Dermis microvascular lymphatic vessel endothelial cell (primary cell): ENCODE measurements around the gene SRMS. TPM values are rescaled to one million over a fixed set of nuclear protein-coding genes. Genes with fewer than 3 reads are reported as not detected.
"Not testable (repeated sequence)": the region's sequence is repeated elsewhere in the genome, so short reads cannot be mapped to it uniquely, and the experiment has no call there.

ENCODE experiments used
- DNase-seq, 2 donors: peaks; one replicate each; pipeline versions ENCODE4 v3.0.0 to v3.0.0-alpha.2; 2010; ENCODE audit warnings: low read depth in 2 of 2
- total RNA-seq: library from RNA; depleted of rRNA; stranded (reverse); fragments of >200 nt; gene quantifications from 2 replicates; pipeline ENCODE4 v1.2.1, GENCODE V29; 2014

Gene SRMS
- total RNA-seq, 1 donor from 2014 or later, result not detected

DNA sequence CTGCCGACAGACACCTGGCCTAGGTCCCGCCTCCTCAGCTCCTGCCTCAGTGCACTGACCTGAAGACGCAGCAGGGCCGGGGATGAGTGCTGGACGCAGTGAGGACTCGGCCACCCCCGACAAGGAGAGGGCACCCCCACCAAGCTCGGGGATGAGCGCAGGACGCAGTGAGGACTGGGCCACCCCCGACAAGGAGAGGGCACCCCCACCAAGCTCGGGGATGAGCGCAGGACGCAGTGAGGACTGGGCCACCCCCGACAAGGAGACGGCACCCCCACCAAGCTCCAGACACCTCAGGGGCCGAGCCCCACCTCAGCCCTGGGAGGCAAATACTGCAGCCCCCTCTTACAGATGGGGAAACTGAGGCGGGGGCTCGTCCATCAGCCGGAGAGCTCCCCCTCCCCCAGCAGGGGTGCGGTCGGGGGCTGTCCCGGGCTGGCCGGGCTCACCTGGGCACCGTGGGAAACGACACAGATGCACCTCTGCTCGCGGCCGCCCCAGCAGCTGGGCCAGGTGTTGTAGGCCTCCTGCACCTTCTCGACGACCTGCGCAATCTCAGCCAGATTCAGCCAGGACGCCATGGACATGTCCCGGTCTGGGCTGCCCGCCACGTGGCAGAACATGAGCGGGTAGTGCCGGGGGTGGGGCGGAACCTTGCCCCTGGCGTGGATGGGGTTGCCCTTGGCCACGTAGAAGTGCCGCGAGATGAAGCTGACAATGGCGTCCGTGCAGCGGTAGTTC lies 19.0 kb upstream of the SRMS start:
- DNase-seq, result no peak

GRCh38 chr20:63565699-63566335 lies 18.3 kb upstream of the SRMS start:
- DNase-seq, result no peak

DNA sequence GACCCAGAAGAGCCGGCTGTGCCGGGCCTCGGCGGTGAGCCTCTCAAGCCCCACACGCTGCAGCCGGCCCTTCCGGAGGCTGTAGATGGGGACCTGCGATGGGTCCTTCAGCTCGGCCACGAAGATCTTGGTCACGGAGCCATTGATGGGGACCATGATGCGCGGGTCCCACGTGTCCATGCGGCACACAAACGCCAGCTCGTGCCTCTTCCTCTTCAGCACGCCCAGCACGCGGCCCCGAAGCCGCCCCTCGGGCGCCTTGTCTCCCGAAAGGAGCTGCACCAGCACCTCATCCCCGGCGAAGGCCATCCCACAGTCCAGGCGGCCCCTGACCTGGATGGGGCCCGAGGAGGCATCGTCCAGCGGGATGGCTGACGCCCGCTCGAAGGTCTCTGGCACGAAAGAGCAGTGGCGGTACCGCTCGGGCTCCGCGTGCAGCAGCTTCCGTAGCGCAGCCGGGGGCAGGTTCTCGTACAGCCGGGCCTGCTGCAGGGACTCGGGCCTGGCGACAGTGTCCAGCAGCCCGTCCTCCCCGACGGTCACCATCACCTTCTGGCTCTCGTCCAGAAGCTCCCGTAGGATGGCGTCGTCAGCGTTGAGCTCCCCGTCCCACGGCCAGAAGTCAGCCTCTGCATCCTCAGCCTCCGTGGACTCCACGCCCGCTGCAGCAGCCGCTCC lies 17.6 kb upstream of the SRMS start:
- DNase-seq, result no peak

GRCh38 chr20:63564036-63564810 lies 16.7 kb upstream of the SRMS start:
- DNase-seq, result no peak

DNA sequence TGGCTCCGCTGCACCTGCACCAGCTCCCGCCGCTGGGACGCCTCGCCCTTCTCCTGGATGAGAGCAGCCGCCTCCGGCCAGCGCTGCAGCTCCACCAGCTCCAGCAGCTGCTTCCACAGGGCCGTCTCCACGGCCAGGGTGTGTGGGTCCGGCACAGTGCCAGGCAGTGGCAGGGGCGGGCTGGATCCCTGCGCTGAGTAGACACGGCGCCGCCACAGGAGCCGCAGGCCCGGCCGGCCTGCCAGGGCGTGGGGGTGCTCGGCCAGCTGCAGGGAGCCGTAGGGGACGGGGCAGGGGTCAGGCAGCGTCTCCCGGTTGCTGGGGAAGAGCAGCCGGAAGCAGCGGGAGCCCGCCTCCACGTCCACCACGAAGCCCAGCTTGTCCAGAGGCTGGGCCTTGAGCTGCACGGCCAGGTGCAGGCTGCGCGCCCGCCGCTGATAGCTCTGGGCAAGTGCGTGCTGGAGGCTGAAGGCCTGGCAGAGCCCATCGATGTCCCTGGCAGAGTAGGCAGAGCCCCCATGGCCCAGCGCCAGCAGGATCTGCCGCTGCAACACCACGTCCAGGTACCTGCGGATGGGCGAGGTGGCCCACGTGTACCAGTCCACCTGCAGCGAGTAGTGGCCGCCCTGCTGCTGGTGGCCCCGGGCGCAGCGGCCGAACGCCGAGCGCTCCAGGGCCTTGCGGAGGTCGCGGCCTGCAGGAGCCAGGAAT lies 15.8 kb upstream of the SRMS start:
- DNase-seq, result no peak

GRCh38 chr20:63562461-63563224 lies 15.1 kb upstream of the SRMS start:
- DNase-seq, result no peak

- DNase-seq, result no peak
These were observed 14.3 kb upstream of the SRMS start for GRCh38 chr20:63561624-63562396.

DNA sequence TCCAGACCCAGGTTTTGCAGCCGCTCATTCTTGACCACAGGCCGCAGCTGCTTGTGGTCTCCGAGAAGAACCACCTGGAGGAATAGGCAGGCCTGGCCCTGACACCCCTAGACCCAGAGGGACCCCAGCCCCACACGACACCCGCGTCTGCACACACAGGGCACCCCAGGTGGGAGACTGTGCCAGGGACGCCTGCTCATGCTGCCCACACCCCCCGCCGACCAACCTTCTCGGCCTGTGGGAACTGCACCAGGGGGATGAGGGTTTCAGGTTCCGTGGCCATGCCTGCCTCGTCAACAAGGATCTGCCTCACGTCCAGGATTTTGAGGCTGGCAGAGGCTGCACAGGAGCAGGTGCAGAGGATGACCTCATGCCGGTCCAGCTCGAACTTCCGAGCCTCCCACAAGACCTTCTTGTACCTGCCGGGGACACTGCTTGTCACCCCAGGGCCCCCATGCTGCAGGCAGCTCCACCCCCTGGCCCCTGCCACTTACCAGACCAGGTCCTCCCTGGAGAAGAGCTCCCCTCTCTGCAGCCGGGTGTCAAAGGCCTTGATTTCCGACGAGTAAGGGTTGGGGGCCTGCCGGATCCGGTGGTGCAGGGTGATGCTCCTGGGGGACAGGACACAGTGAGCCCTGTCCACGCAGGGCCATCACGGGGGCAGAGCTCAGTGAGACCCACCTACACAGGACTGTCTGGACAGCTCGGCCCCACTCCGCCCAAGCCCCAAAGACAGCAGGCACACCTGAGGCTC lies 13.5 kb upstream of the SRMS start:
- no peak for DNase-seq

DNA sequence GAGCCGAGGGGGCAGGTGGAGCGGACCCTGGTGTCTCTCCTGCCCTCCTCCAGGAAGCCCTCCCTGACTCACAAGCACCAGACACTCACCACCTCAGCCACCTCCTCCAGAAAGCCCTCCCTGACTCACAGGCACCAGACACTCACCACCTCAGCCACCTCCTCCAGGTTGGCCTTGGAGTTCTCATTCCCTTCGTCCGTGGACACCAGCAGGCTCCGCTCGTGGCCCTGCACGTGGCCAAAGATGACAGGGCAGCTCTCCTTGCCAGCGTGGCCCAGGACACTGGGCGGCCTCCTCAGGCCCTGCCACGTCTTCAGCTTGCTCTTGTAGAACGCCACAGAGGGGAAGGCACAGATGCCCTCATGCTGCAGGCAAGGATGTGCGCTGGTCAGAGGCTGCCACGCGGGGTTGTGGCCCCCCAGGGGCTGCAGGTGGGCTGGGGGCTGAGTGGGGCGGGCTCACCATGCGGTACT lies 12.8 kb upstream of the SRMS start:
- DNase-seq, result no peak

DNA sequence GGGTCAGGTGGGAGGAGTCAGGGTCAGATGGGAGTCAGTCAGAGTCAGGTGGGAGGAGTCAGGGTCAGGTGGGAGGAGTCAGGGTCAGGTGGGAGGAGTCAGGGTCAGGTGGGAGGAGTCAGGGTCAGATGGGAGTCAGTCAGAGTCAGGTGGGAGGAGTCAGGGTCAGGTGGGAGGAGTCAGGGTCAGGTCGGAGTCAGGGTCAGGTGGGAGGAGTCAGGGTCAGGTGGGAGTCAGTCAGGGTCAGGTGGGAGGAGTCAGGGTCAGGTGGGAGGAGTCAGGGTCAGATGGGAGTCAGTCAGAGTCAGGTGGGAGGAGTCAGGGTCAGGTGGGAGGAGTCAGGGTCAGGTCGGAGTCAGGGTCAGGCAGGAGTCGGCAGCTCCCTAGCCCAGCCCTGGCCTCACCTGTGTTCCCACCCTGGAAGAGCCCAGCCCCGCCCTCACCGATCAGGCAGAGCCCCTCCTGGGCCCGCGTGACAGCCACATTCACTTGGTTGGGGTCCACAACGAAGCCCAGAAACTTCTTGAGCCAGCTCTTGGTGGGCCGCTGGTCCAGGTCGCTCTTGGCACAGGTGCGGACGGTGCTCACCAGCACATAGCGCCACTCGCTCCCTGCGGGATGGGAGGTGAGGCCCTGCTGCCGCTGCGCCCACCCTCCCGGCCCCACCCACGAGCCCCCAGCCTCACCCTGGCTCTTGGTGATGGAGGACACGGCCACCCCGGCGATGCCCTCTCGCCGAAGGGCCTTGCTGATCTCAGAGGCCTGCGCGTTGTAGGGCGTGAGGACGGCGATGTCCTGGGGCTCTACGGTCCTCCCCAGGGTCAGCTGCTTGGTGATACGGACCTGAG lies 12.2 kb upstream of the SRMS start:
- not testable (repeated sequence) for DNase-seq

DNA sequence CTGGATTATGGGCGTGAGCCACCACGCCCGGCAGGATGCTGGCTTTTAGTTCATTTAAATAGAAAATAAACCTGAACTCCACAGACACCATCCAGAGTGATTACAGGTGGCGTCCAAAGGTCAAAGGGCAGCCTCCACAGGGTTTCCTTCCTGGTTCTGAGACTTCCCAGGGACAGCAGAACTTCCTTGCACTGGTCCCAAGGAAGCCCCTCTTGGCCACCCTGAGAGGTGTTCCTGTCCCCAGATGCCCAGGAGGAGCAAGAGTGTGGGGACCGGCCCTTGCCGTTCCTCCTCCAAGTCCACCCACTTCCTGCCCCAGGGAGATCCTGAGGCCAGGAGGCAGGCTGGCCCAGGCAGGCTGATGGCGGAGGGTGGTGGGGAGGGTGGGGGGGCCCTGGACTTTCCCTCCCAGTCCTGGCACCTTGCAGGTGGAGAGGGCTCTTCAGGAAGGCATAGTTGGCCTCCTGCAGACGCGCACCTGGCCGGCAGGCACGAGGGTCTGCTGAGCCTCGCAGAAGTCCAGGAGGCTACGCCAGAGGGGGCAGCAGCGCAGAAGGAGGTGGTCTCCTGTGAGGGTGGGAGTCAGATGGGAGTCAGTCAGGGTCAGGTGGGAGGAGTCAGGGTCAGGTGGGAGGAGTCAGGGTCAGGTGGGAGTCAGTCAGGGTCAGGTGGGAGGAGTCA lies 11.4 kb upstream of the SRMS start:
- no peak for DNase-seq

- DNase-seq, result no peak
These were observed 9.9 kb upstream of the SRMS start for GRCh38 chr20:63557481-63557891.

- DNase-seq, result no peak
These were observed 9.4 kb upstream of the SRMS start for GRCh38 chr20:63556873-63557478.

DNA sequence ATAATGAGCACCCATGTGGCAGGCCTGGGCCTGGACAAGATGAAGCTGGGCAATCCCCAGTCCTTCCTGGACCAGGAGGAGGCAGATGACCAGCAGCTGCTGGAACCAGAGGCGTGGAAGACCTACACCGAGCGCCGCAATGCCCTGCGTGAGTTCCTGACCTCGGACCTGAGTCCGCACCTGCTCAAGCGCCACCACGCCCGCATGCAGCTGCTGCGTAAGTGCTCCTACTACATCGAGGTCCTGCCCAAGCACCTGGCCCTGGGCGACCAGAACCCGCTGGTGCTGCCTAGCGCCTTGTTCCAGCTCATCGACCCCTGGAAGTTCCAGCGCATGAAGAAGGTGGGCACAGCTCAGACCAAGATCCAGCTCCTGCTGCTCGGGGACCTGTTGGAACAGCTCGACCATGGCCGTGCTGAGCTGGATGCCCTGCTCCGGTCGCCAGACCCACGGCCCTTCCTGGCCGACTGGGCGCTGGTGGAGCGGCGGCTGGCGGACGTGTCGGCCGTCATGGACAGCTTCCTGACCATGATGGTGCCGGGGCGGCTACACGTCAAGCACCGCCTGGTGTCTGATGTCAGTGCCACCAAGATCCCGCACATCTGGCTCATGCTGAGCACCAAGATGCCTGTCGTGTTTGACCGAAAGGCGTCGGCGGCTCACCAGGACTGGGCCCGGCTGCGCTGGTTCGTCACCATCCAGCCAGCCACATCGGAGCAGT lies 8.3 kb upstream of the SRMS start:
- DNase-seq, result no peak

DNA sequence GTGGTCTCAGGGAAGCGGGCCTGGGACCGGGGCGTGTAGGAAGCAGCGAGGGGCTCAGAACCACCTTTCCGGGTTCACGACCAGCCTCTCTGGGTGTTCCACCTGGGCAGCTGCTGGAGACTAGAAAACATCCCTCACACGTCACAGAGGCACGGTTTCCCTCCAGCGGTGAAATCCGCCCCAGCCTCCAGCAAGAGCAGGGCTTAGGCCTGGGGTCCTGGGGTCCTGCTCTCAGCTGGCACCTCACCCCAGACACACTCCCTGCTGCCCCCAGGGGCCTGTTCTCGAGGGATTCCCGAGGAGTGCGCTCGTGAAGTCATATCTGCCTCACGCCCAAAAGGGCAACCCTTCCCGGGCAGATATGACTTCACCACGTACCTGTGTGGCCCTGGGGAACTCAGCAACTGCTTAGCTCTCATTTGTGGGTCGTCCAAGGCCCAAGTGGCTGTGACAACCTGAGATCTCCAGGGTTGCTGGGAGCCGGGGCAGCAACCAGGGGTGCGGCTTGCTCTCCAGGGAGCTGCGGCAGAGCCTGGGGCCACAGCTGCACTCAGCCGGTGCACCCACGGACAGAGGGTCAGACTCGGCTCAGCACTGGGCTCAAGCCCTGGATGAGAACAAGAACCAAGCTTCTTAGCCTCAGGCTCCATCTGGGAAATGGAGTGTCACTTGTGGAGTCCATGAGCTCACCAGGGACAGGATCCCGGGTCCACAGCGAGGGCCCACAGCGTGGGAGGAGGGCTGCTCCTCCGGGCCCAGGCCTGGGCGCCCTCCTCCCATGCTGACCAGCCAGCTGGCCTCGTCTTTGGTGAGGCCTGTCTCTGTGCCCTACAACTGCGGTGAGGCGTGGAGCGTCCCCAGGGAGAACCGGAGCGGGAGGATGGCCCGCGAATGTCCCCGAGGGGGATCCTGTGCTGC lies 7.1 kb upstream of the SRMS start:
- DNase-seq, result no peak
